Common myeloid progenitor, CD34-positive (primary cell): ENCODE data around the gene RALGAPA2.

ENCODE experiments used
- CTCF ChIA-PET: fragments of 350-600 bp; sonication (Branson Sonifier 250); formaldehyde crosslinking; loops from one replicate; lab custom pipeline; 2021; ENCODE audit warnings: antibody characterized with exemption; lab: Charles Lee
- POLR2A ChIA-PET: fragments of 350-600 bp; sonication (Branson Sonifier 250); formaldehyde crosslinking; loops from one replicate; lab custom pipeline; 2021; ENCODE audit warnings: antibody characterized with exemption; lab: Charles Lee
- DNase-seq, 3 donors: peaks; one replicate each; pipeline versions ENCODE4 v3.0.0 to v3.0.0-alpha.2; 2013
- H3K27ac ChIP-seq, 2 experiments: 1 replicate in 1 of 2; 2 replicates in 1 of 2; pipeline ENCODE4 v1.7.0; 2013; ENCODE audit warnings: inconsistent platforms in 2 of 2, low read length in 2 of 2, mild to moderate bottlenecking in 2 of 2, low read depth in 1 of 2, moderate library complexity in 1 of 2; ENCODE audit not compliant: severe bottlenecking in 2 of 2, insufficient read depth in 1 of 2, poor library complexity in 1 of 2
- H3K27me3 ChIP-seq, 5 experiments: replicated peaks in 2 of 5; 1 replicate in 3 of 5; 2 replicates in 2 of 5; pipeline versions ENCODE4 v1.6.1 to v1.7.0; 2013; ENCODE audit warnings: low read length in 4 of 5, mild to moderate bottlenecking in 2 of 5, moderate library complexity in 2 of 5, inconsistent platforms in 1 of 5; ENCODE audit not compliant: insufficient read depth in 5 of 5, control insufficient read depth in 4 of 5
- H3K36me3 ChIP-seq, 4 experiments: 1 replicate in 2 of 4; 2 replicates in 2 of 4; pipeline versions ENCODE4 v1.6.1 to v1.7.0; 2013; ENCODE audit warnings: low read length in 3 of 4, control low read depth in 1 of 4, mild to moderate bottlenecking in 1 of 4; ENCODE audit not compliant: control insufficient read depth in 4 of 4, insufficient read depth in 4 of 4
- H3K4me1 ChIP-seq, 4 experiments: 1 replicate in 3 of 4; 2 replicates in 1 of 4; pipeline versions ENCODE4 v1.6.1 to v1.7.1; 2013; ENCODE audit warnings: low read length in 3 of 4, mild to moderate bottlenecking in 3 of 4, control low read depth in 1 of 4, inconsistent platforms in 1 of 4, moderate library complexity in 1 of 4; ENCODE audit not compliant: control insufficient read depth in 4 of 4, insufficient read depth in 4 of 4; ENCODE audit errors: control extremely low read depth in 1 of 4
- H3K4me3 ChIP-seq, 7 experiments: 1 replicate in 4 of 7; 2 replicates in 3 of 7; pipeline versions ENCODE4 v1.5.1 to v1.7.0; 2013; ENCODE audit warnings: mild to moderate bottlenecking in 7 of 7, low read length in 6 of 7, moderate library complexity in 6 of 7, inconsistent platforms in 2 of 7, low read depth in 2 of 7, control low read depth in 1 of 7; ENCODE audit not compliant: insufficient read depth in 4 of 7, control insufficient read depth in 1 of 7; ENCODE audit errors: extremely low read depth in 1 of 7
- H3K9me3 ChIP-seq, 5 experiments: 1 replicate in 4 of 5; 2 replicates in 1 of 5; pipeline versions ENCODE4 v1.6.1 to v1.7.1; 2013; ENCODE audit warnings: low read length in 4 of 5, mild to moderate bottlenecking in 2 of 5, inconsistent platforms in 1 of 5, low read depth in 1 of 5, moderate library complexity in 1 of 5; ENCODE audit not compliant: control insufficient read depth in 4 of 5, insufficient read depth in 2 of 5; ENCODE audit errors: control extremely low read depth in 1 of 5
- WGBS: methylation state at CpG from one replicate; pipeline ENCODE4 v1.1.5; 2013; ENCODE audit not compliant: insufficient coverage; 5-methylcytosine and 5-hydroxymethylcytosine counted together

The RALGAPA2 gene

DNA sequence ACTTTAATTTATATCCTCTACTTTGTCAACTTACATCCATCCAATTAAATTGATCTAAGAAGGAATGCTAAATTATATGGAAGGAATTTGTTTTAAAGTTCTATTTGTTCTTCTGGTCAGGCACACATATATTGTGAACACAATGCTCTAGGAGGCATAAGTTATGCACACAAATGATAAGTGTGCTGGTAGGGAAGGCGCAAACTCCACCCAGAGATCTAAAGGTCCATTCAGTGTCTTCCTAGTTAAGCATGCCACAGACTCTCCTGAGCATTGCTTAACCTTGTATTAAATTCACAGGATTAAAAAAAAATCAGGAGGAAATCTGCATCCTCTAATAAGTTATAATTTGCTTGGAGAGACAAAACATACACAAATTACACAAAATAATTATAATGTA is 127.3 kb downstream of the RALGAPA2 start:
- ChIA-PET POLR2A (no interaction called here), CTCF (interaction anchor here (0.9 kb wide), 1 partner anchor 11 kb away, joined by 3 read pairs; no protein-coding TSS in a partner anchor)
- WGBS: 100% methylated on average over 1 of the region's 1 CpG

DNA sequence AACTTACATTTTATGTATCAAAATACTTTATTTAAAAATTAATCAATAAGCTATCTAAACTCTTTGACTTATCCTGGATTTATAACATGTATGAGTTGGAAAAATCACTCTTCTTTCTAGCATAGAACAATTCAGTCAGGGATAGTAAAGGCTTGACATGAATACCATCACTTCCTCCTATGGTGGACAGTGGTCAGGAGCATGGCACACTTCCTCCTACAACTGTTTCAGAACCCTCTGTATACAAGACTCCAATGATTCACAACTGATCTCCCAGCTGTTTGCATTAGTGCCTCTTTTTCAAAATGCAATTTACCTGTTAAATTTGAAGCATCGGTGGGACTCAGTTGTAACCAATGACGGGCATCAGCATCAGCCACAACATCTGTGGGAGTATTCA is 129.7 kb downstream of the RALGAPA2 start:
- no peak for DNase-seq
- 94% methylated on average over 2 of the region's 2 CpGs for WGBS
- Histone ChIP-seq H3K4me3 (no peak overlapping the region), H3K9me3 (peaks cover 0 to 6% (median 0%) of the 10 kb centered on the region in 5 experiments), H3K4me1 (peaks cover 6 to 22% (median 13%) of the 10 kb centered on the region in 4 experiments), H3K27me3 (no peaks in the 10 kb centered on the region), H3K36me3 (peaks cover 16 to 57% (median 38%) of the 10 kb centered on the region in 4 experiments), H3K27ac (no peak overlapping the region)
- CTCF ChIA-PET: interaction anchor here (1.3 to 3.6 kb wide), 2 partner anchors 12 to 14 kb away, joined by 3 to 16 read pairs; no protein-coding TSS in a partner anchor
- POLR2A ChIA-PET: no interaction called here

More for the DNA sequence above, 127.3 kb downstream of the RALGAPA2 start:
- Histone ChIP-seq H3K36me3 (peaks cover 18 to 72% (median 51%) of the 10 kb centered on the region in 4 experiments), H3K27me3 (no peaks in the 10 kb centered on the region), H3K27ac (no peak overlapping the region), H3K9me3 (peaks cover 0 to 9% (median 0%) of the 10 kb centered on the region in 5 experiments), H3K4me3 (no peak overlapping the region), H3K4me1 (peaks cover 0 to 4% (median under 1%) of the 10 kb centered on the region in 4 experiments)
- DNase-seq: no peak

DNA sequence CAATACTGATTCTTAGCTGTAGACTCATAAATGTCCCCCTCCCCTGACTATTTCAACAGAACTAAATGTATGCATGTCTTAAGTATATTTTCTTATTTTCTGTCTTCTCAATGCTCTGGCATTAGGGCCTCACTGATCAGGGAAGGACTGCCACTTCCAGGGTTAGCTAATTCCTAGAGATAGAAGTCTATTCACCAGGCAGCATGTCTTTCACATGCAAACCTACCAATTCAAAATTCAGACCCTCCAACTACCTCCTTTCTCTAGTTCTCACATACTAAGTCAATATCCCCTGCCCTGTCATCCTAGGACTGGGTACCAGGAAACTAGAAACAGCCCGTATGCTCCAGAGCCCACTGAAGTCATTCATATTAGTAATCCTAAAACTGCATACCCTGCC is 132.3 kb downstream of the RALGAPA2 start:
- H3K4me3 ChIP-seq: no peak overlapping the region
- H3K27me3 ChIP-seq: no peaks in the 10 kb centered on the region
- POLR2A ChIA-PET: interaction anchor here (0.6 kb wide), 1 partner anchor 243 kb away, joined by 5 read pairs; no protein-coding TSS in a partner anchor
- no peaks in the 10 kb centered on the region for H3K9me3 ChIP-seq
- H3K27ac ChIP-seq: no peak overlapping the region
- no peak for DNase-seq
- peaks cover 18 to 60% (median 32%) of the 10 kb centered on the region in 4 experiments for H3K36me3 ChIP-seq
- WGBS: 100% methylated on average over 1 of the region's 1 CpG
- CTCF ChIA-PET: interaction anchor here (1.0 to 1.8 kb wide), 3 partner anchors 14 to 219 kb away, joined by 3 to 5 read pairs (median 3); no protein-coding TSS in a partner anchor
- H3K4me1 ChIP-seq: peaks cover 6 to 22% (median 13%) of the 10 kb centered on the region in 4 experiments

DNA sequence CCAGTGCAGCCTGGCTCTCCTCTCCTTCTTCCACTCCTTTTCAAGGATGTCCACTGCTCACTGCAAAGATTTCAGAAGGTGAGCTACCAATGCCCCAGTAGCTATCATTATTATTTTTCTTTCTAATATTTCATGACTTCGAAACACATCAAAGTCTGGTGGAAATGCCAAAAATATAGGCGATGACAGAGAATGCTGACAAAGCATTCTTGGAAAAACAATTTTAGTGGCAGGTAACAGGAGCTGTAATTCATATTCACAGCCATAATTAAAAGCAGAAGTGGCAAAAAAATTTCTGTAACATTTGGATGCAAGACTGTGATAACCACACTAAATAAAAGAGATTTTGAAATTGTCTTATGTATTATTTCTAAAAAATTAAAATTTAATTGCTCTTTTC is 133.6 kb downstream of the RALGAPA2 start:
- Histone ChIP-seq H3K36me3 (peaks cover 19 to 55% (median 29%) of the 10 kb centered on the region in 4 experiments), H3K4me3 (peak overlapping the region in 1 of 7 experiments; percentile 22), H3K4me1 (peaks cover 6 to 22% (median 13%) of the 10 kb centered on the region in 4 experiments), H3K9me3 (no peaks in the 10 kb centered on the region), H3K27me3 (no peaks in the 10 kb centered on the region), H3K27ac (no peak overlapping the region)
- POLR2A ChIA-PET: no interaction called here
- no CpG with 5 or more reads among the region's 2 CpGs for WGBS
- peak in 2 of 3 donors; percentile 16 to 40 for DNase-seq
- CTCF ChIA-PET: interaction anchor here (0.7 to 1.8 kb wide), 5 partner anchors 9 to 137 kb away, joined by 3 to 9 read pairs (median 5); no protein-coding TSS in a partner anchor

DNA sequence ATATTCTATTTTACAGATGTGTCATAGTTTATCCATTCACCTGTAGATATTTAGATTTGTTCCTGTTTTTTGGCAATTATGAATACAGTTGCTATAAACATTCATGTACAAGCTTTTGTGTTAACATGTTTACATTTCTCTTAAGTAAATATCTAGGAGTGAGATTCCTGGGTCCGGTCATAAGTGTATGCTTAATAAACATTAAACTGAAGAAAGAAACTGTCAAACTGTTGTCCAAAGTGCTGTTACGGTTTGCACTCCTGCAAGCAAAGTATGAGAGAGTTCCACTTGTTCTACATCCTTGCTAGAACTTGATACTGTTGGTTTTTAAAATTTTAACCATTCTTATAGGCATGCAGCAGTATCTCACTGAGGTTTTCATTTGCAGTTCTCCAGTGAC is 138.6 kb downstream of the RALGAPA2 start:
- DNase-seq: no peak
- H3K4me3 ChIP-seq: no peak overlapping the region
- ChIA-PET POLR2A (no interaction called here), CTCF (interaction anchor here (3.1 kb wide), 1 partner anchor 20 kb away, joined by 11 read pairs; no protein-coding TSS in a partner anchor)
- peaks cover 13 to 46% (median 20%) of the 10 kb centered on the region in 4 experiments for H3K36me3 ChIP-seq
- WGBS: no CpG with 5 or more reads among the region's 2 CpGs
- H3K27me3 ChIP-seq: no peaks in the 10 kb centered on the region
- H3K9me3 ChIP-seq: no peaks in the 10 kb centered on the region
- H3K27ac ChIP-seq: no peak overlapping the region
- H3K4me1 ChIP-seq: peaks cover 0 to 5% (median 3%) of the 10 kb centered on the region in 4 experiments

DNA sequence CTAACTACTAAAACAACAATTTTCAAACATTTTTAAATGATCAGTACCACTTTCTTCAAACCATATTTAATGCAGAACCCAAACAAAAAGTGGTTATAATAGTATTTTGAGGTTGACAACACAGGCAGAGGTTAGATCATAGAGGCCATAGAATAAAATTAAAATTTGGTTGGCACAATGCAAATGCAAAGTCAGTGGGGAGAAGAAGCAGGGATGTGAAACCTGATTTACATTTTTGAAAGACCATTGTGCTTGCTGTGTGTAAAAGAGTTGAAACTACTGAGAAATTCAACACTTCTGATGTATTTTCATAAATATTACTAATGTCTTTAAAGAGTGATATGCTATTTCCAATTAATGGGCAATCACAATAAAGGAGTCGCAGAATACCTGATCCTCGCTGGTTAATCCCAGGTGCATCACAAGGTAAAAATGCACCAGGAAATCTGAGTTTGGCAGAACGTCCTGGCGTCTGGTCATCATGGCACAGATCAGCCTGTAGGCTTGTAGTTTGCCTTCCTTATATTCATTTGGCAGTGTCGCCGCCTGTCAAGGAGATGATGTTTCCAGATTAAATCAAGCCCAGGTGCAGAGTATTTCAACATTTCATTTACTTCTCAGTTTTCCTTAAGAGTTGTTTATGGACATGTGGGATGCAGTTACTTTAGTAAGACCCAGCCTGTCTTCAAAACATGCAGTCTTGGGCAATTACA is 141.2 kb downstream of the RALGAPA2 start:
- Histone ChIP-seq H3K9me3 (no peaks in the 10 kb centered on the region), H3K27me3 (no peaks in the 10 kb centered on the region), H3K4me1 (no peaks in the 10 kb centered on the region), H3K27ac (no peak overlapping the region), H3K36me3 (peaks cover 15 to 34% (median 24%) of the 10 kb centered on the region in 4 experiments), H3K4me3 (no peak overlapping the region)
- 97% methylated on average over 6 of the region's 6 CpGs for WGBS
- CTCF ChIA-PET: no interaction called here
- no peak for DNase-seq
- POLR2A ChIA-PET: no interaction called here
